Ectodermal cell (in vitro differentiated cells): ENCODE measurements around the gene SMTN.

Experiments
- H3K27ac ChIP-seq: 2 replicates; pipeline ENCODE4 v1.7.0; 2013; ENCODE audit warnings: mild to moderate bottlenecking, low read depth, low read length; ENCODE audit not compliant: insufficient read depth, poor library complexity, severe bottlenecking
- H3K27me3 ChIP-seq: 2 replicates; pipeline ENCODE4 v1.7.0; 2013; ENCODE audit warnings: mild to moderate bottlenecking, low read length; ENCODE audit not compliant: insufficient read depth, control insufficient read depth, poor library complexity, severe bottlenecking
- H3K36me3 ChIP-seq: one replicate; pipeline ENCODE4 v1.7.0; 2013; ENCODE audit warnings: low read length; ENCODE audit not compliant: control insufficient read depth, insufficient read depth
- H3K4me1 ChIP-seq: one replicate; pipeline ENCODE4 v1.7.0; 2013; ENCODE audit warnings: low read length; ENCODE audit not compliant: control insufficient read depth, insufficient read depth
- H3K4me3 ChIP-seq: 2 replicates; pipeline ENCODE4 v1.7.0; 2013; ENCODE audit warnings: low read depth, low read length, control low read depth; ENCODE audit not compliant: insufficient read depth
- H3K9me3 ChIP-seq: 2 replicates; pipeline ENCODE4 v1.7.0; 2013; ENCODE audit warnings: mild to moderate bottlenecking, low read length, moderate library complexity; ENCODE audit not compliant: control insufficient read depth
- WGBS, 2 experiments: methylation state at CpG; one replicate each; pipeline ENCODE4 v1.1.7; 2013; ENCODE audit warnings: missing lambda C conversion rate in 2 of 2; 5-methylcytosine and 5-hydroxymethylcytosine counted together

SMTN gene

GRCh38 chr22:31120642-31121041 is 39.5 kb downstream of the SMTN start:
- H3K36me3 ChIP-seq = no peaks in the 10 kb centered on the region
- 67 to 69% methylated on average over 1 of the region's 1 CpG for WGBS, 2 experiments
- no peak overlapping the region for H3K4me3 ChIP-seq
- no peaks in the 10 kb centered on the region for H3K9me3 ChIP-seq
- no peak overlapping the region for H3K27ac ChIP-seq
- peaks cover 4% of the 10 kb centered on the region for H3K4me1 ChIP-seq
- no peaks in the 10 kb centered on the region for H3K27me3 ChIP-seq

GRCh38 chr22:31121403-31121802 is 40.3 kb downstream of the SMTN start:
- Histone ChIP-seq H3K4me1 (peaks cover 4% of the 10 kb centered on the region), H3K27me3 (no peaks in the 10 kb centered on the region), H3K9me3 (no peaks in the 10 kb centered on the region), H3K4me3 (no peak overlapping the region), H3K36me3 (no peaks in the 10 kb centered on the region), H3K27ac (no peak overlapping the region)
- 95 to 97% methylated on average over 4 of the region's 4 CpGs for WGBS, 2 experiments

GRCh38 chr22:31122196-31122531 is 41.0 kb downstream of the SMTN start:
- 80 to 87% methylated on average over 2 of the region's 2 CpGs for WGBS, 2 experiments
- no peaks in the 10 kb centered on the region for H3K36me3 ChIP-seq

DNA sequence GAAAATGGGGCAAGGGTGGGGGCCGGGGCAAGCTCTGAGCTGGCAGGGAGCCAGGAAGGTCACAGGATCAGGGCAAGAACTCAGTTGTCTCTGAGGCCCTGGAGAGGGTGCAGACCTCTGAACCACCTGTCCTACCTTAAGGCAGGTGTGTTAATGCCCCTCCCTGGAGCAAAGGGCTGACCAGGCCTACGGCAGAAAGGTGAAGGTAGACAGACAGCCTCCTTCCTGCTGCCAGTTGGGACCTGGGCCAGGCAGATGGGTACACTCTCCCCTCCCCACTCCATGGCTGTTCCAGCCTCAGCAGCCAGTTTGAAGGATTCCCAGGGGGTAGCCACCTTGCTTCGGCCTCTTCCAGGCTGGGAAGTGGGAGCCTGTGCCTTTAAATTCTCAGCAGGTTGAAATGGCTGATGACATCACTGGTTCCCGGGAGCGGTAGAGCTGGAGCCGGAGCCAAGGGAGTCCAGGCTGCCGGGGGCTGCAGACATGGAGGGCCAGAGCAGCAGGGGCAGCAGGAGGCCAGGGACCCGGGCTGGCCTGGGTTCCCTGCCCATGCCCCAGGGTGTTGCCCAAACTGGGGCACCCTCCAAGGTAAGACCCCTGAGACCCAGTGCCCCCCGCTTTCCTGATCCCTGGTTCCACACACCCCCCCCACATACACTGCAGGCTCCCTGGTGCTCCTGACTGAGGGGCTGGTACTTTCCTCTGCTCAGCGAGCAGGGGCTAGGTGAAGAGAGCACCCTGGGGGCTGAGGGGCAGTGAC is 41.6 kb downstream of the SMTN start, which contains the start of gene INPP5J:
Gene INPP5J, plus strand, starts transcription at position 435 of the 760 bp plus-strand sequence. Its CDS starts 49 bp downstream, at position 484.
- Histone ChIP-seq H3K36me3 (no peaks in the 10 kb centered on the region), H3K4me3 (peak within 1 kb of the TSS; percentile 35), H3K27me3 (no peaks in the 10 kb centered on the region), H3K27ac (no peak within 1 kb of the TSS), H3K9me3 (no peaks in the 10 kb centered on the region), H3K4me1 (peaks cover 4% of the 10 kb centered on the region)
- 27 to 29% methylated on average over 10 of the region's 10 CpGs for WGBS, 2 experiments

More at GRCh38 chr22:31122196-31122531, 41.0 kb downstream of the SMTN start:
- Histone ChIP-seq H3K4me3 (no peak overlapping the region), H3K27ac (no peak overlapping the region), H3K4me1 (peaks cover 4% of the 10 kb centered on the region), H3K27me3 (no peaks in the 10 kb centered on the region), H3K9me3 (no peaks in the 10 kb centered on the region)

GRCh38 chr22:31123292-31123602 is 42.1 kb downstream of the SMTN start:
- Histone ChIP-seq H3K9me3 (no peaks in the 10 kb centered on the region), H3K4me1 (peaks cover 4% of the 10 kb centered on the region), H3K27ac (no peak overlapping the region), H3K36me3 (no peaks in the 10 kb centered on the region), H3K27me3 (no peaks in the 10 kb centered on the region), H3K4me3 (peak overlapping the region; percentile 35)
- 72% methylated on average over 4 of the region's 4 CpGs for WGBS, 2 experiments

- Histone ChIP-seq H3K36me3 (no peaks in the 10 kb centered on the region), H3K27ac (no peak overlapping the region), H3K4me3 (no peak overlapping the region), H3K4me1 (peaks cover 4% of the 10 kb centered on the region), H3K9me3 (no peaks in the 10 kb centered on the region), H3K27me3 (no peaks in the 10 kb centered on the region)
- 87 to 88% methylated on average over 3 of the region's 3 CpGs for WGBS, 2 experiments
Observed at GRCh38 chr22:31124290-31124689, 43.2 kb downstream of the SMTN start.

- Histone ChIP-seq H3K4me1 (peaks cover 4% of the 10 kb centered on the region), H3K4me3 (no peak overlapping the region), H3K9me3 (no peaks in the 10 kb centered on the region), H3K27ac (no peak overlapping the region), H3K27me3 (no peaks in the 10 kb centered on the region), H3K36me3 (no peaks in the 10 kb centered on the region)
- WGBS, 2 experiments = 85% methylated on average over 14 of the region's 14 CpGs
Observed at GRCh38 chr22:31124811-31125465, 43.8 kb downstream of the SMTN start.

- Histone ChIP-seq H3K36me3 (no peaks in the 10 kb centered on the region), H3K4me1 (peaks cover 4% of the 10 kb centered on the region), H3K9me3 (no peaks in the 10 kb centered on the region), H3K27me3 (no peaks in the 10 kb centered on the region), H3K4me3 (no peak overlapping the region), H3K27ac (no peak overlapping the region)
- WGBS, 2 experiments = 91 to 92% methylated on average over 12 of the region's 12 CpGs
Observed at GRCh38 chr22:31125521-31126117, 44.5 kb downstream of the SMTN start.

- Histone ChIP-seq H3K36me3 (no peaks in the 10 kb centered on the region), H3K27me3 (no peaks in the 10 kb centered on the region), H3K27ac (no peak overlapping the region), H3K4me3 (no peak overlapping the region), H3K9me3 (no peaks in the 10 kb centered on the region), H3K4me1 (peaks cover 4% of the 10 kb centered on the region)
- 89 to 92% methylated on average over 22 of the region's 22 CpGs for WGBS, 2 experiments
Observed at GRCh38 chr22:31126128-31126868, 45.2 kb downstream of the SMTN start.

DNA sequence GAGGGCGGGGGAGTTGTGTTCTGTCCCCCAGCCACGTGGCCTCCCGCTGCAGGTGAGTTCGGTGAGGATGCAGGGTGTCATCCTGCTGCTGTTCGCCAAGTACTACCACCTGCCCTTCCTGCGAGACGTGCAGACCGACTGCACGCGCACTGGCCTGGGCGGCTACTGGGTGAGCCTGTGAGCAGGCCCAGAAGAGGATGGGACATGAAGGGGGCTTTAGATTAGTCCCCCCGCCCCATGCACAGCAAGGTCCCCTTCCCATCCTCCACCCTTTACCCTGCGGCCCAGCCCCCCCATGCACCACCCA is 45.7 kb downstream of the SMTN start:
- Histone ChIP-seq H3K36me3 (no peaks in the 10 kb centered on the region), H3K9me3 (no peaks in the 10 kb centered on the region), H3K4me3 (no peak overlapping the region), H3K4me1 (peaks cover 4% of the 10 kb centered on the region), H3K27me3 (no peaks in the 10 kb centered on the region), H3K27ac (no peak overlapping the region)
- WGBS, 2 experiments = 92 to 94% methylated on average over 13 of the region's 13 CpGs
